ENCODE data around the gene PTPN14.

Gene PTPN14

DNA sequence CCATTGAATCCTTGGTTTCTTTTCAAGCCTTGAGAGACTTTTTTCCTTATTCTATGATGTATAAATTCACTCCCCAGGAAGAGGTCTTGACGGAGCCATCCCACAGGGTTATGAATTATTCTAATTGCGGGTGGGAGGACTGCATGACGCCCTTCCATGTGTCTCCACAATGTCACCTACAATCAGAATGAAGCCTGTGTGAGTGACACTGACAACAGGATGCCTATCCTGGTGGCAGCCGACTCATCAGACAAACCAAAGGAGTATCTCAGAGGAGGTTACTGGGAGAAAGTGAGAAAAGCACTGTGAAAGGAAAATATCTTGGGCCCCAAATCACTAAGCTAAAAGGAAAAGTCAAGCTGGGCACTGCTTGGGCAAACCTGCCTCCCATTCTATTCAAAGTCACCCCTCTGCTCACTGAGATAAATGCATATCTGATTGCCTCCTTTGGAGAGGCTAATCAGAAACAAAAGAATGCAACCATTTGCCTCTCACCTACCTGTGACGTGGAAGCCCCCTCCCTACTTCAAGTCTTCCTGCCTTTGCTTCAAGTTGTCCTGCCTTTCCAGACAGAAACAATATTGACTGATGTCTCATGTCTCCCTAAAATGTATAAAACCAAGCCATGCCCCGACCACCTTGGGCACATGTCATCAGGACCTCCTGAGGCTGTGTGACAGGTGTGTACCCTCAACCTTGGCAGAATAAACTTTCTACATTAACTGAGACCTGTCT is 172.0 kb downstream of the PTPN14 start:
- POLR2A ChIA-PET, result no interaction called here
- no peak for TF ChIP-seq CTCF (IDR thresholded peaks at IDR 0.05; ENCODE audit: control extremely low read depth, extremely low read depth, low read depth, missing control alignments)
- CTCF ChIA-PET, result interaction anchor here (1.0 to 1.9 kb wide), 2 partner anchors 9 to 47 kb away, joined by 3 to 9 read pairs; no protein-coding TSS in a partner anchor
- DNase-seq (ENCODE audit: extremely low spot score), result no peak

- DNase-seq (ENCODE audit: extremely low spot score), result no peak
- CTCF ChIA-PET, result no interaction called here
- POLR2A ChIA-PET, result no interaction called here
Observed at GRCh38 chr1:214378492-214378891, 172.9 kb downstream of the PTPN14 start.

GRCh38 chr1:214377886-214378285 is 173.5 kb downstream of the PTPN14 start:
- ChIA-PET POLR2A (no interaction called here), CTCF (no interaction called here)
- TF ChIP-seq CTCF (IDR thresholded peaks at IDR 0.05; ENCODE audit: control extremely low read depth, extremely low read depth, low read depth, missing control alignments), result no peak
- DNase-seq (ENCODE audit: extremely low spot score), result no peak

More at GRCh38 chr1:214378492-214378891, 172.9 kb downstream of the PTPN14 start:
- TF ChIP-seq CTCF (IDR thresholded peaks at IDR 0.05; ENCODE audit: control extremely low read depth, extremely low read depth, low read depth, missing control alignments), result no peak

DNA sequence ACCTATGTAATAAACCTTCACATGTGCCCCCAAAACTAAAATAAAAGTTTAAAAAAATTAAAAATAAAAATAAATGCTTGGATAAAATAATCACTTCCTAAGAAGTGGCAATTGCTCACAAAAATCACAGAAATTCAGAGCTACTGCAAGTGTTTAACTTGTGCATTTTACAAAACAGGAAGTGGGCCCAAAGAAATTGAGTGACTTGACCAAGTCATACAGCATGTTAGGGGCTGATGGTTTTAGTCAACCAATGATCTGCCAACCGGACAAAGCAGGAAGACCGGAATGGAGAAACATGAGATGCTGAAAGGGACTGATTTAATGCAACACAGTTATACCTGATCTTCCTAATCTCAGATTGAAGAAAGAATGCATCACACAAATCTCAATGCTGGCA is 173.9 kb downstream of the PTPN14 start:
- TF ChIP-seq CTCF (IDR thresholded peaks at IDR 0.05; ENCODE audit: control extremely low read depth, extremely low read depth, low read depth, missing control alignments), result no peak
- ChIA-PET CTCF (interaction anchor here (3.1 kb wide), 1 partner anchor 45 kb away, joined by 10 read pairs; no protein-coding TSS in a partner anchor), POLR2A (no interaction called here)
- DNase-seq (ENCODE audit: extremely low spot score), result no peak

GRCh38 chr1:214372092-214372491 is 179.3 kb downstream of the PTPN14 start:
- POLR2A ChIA-PET, result no interaction called here
- CTCF ChIA-PET, result interaction anchor here (1.1 to 1.4 kb wide), 3 partner anchors 11 to 39 kb away, joined by 3 to 5 read pairs (median 3); no protein-coding TSS in a partner anchor
- no peak for TF ChIP-seq CTCF (IDR thresholded peaks at IDR 0.05; ENCODE audit: control extremely low read depth, extremely low read depth, low read depth, missing control alignments)
- DNase-seq (ENCODE audit: extremely low spot score), result no peak

- DNase-seq (ENCODE audit: extremely low spot score), result no peak
- no peak for TF ChIP-seq CTCF (IDR thresholded peaks at IDR 0.05; ENCODE audit: control extremely low read depth, extremely low read depth, low read depth, missing control alignments)
- ChIA-PET CTCF (interaction anchor here (1.0 to 1.4 kb wide), 4 partner anchors 8 to 38 kb away, joined by 3 to 5 read pairs (median 4); no protein-coding TSS in a partner anchor), POLR2A (no interaction called here)
Observed at GRCh38 chr1:214370615-214371014, 180.8 kb downstream of the PTPN14 start.
